8988T (cell line): Measurements from ENCODE around the gene SRGAP2C.
"Not testable (repeated sequence)": the region's sequence is repeated elsewhere in the genome, so short reads cannot be mapped to it uniquely, and the experiment has no call there.

ENCODE experiments used
- DNase-seq: peaks from one replicate; pipeline ENCODE4 v3.0.0; 2011

Gene SRGAP2C

DNA sequence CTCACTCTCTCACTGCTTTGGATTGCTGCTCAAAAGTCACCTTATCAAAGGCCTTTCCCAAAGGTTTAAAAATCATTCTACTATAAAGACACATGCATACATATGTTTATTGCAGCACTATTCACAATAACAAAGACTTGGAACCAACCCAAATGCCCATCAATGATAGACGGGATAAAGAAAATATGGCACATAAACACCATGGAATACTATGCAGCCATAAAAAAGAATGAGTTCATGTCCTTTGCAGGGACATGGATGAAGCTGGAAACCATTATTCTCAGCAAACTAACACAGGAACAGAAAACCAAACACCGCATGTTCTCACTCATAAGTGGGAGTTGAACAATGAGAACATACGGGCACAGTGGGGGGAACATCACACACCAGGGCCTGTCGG, 45.9 kb downstream of the SRGAP2C start:
- not testable (repeated sequence) for DNase-seq

DNA sequence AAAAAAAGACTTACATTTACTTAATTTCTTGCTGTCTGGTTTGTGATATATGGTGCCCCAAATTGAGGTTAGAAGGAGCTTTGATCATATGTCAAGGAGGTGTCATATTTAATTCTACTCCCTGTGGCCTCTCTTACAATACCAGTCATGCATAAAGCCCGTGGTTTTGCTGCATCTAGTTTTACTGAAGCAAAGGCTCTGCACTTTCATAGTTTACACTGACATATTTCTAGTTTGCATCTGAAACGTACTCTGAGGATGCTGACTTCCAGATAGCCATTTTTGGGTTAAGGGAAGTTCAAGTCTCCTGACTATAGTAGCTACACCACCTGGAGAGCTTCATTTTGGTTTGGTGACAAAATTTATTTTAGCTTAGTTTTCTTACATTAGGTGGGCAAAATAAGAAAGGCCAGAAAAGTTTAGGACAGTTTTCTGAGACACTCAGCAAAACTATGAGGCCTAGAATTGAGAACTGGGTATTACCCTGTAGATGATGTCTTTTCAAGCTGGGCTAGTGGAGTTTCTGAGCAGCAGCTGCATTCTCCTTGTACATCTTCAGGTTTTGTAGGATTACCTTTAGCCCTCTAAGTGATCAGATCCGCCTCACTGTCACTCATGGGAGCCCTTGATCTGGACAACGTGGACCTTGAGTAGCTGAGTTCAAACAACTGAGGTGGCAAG, 47.8 kb downstream of the SRGAP2C start:
- DNase-seq = not testable (repeated sequence)

DNA sequence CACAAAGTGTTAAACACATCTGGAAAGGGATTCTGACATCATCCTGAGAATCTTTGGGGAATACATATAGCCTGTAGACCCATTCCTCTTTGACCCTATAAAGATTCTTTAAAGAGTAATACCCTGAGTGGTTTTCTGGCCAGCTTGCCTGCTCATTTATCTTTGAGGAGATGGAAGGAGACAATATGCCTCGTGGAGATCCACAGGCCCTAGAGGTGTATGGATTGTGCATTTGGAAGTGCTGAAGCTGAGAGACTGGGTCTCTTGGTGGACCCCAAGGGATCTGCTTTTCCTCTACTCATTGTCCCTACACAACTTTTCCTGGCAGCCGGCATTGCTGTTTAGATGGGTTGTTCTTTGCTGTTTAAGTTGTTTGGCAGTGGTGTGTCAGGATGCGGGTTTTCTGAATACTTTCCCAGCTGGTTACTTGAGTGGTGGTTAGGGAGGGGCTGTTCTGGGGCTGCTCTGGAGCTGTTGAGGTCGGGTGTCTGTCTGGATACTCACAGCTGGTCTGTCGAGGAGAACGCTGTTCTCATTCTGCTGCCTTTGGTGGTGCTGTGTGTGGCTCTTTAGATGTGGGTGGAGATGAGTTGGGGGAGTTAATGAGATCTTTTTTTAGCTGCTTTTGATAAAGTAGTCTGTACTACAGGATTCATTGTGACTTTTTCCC, 49.5 kb downstream of the SRGAP2C start:
- not testable (repeated sequence) for DNase-seq

DNA sequence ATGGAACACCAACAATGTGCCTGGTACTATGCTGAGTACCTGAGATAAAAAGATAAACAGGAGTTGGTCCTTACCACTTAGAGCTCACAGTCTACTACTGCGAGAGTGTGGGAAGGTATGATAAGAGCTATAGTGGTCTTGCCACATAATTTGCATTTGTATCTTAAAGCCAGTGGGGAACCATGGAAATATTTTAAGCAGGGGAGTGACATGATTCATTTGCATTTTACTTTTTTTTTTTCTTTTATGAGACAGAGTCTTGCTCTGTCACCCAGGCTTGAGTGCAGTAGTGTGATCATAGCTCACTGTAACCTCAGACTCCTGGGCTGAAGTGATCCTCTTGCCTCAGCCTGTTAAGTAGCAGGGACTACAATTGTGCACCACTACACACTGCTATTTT, 53.6 kb downstream of the SRGAP2C start:
- DNase-seq = not testable (repeated sequence)

DNA sequence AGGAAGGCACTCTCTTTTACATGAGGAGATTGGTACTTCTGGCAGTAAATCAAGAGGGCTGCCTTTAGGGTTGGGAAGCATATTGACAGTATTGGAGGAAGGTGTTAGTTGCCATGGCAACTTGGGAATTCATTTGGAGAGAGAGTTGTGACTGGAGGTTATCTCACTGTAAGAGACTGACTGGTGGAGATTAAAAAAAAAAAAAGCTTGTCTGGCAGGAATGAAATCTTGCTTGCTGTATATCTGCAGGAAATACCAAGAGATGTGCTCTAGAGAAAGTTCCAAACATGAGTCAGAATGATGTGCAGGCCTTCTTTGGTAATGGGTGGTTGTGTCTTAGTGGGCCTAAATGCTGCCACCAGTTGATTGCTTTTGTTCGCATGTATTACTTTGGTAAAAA, 59.1 kb downstream of the SRGAP2C start:
- not testable (repeated sequence) for DNase-seq

DNA sequence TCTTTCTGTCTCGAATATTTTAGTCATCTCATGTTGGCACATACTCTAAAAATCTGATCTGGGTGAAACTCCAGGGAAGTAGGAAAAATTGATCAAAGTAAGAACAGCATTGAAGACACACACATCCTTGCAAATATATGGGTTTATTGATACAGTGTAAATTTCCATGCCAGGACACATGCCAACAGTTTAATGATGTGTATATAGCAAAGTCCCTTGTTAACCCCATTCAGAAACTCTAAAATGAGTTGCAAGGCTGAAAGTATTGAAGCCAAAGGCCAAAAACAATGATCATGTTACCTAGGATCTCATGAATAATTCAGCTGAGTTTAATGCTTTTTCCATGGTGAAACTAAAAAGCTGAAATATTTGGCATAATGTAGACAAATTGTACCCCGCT, 61.6 kb downstream of the SRGAP2C start:
- not testable (repeated sequence) for DNase-seq

DNA sequence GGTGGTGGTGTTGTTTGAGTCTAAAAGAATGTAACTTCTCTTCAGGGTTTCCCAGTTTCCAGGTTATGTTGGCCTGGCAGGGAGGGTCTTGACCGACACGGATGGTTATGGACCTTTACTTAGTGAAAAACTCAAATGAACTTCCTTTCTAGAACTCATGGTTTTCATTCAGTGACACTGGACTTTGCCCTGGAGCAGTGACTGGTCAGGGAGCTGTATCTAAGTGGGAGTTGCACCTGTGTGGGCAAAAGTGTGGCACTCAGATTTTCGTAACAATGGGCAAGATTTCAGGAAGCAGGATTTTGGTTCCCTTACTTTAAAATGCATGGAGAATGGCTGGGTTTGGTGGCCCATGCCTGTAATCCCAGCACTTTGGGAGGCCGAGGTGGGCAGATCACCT, 67.9 kb downstream of the SRGAP2C start:
- not testable (repeated sequence) for DNase-seq

DNA sequence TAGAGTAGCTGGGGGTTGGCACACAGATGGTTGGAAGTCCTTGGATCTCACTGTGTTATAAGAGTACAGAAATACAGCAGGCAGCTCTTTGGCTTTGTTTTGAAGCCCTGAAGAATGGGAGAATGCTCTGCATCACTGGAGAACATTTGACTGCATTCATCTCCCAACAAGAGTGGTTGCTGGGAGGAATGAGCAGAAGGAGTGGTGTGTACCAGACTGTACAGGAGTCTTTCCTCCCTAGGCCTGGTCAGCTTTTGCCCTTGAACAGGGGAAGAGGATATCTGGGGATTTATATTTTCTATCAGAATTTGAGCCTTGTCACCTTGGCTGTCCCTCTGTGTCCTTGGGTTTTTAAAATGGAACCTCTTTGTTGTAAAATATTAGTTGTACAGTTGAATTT, 69.8 kb downstream of the SRGAP2C start:
- not testable (repeated sequence) for DNase-seq

DNA sequence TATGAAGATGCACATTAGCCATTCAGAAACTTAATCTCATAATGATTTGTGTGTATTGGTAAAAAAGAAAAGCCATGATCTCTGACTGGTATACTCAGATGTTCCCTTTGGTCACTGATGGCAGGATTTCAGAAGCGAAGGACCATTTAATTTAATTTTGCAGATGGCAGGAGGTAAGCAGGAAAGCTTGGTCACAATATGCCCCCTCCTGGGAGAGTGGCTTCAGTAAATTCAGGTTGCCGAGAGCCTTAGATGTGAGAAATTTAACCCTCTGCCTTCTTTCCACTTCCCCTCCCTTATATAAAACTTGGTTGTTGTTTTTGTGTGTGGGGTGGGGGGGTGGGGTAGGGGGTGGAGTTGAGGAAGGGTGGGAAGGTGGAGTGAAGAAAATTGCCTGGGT, 72.9 kb downstream of the SRGAP2C start:
- DNase-seq = not testable (repeated sequence)

DNA sequence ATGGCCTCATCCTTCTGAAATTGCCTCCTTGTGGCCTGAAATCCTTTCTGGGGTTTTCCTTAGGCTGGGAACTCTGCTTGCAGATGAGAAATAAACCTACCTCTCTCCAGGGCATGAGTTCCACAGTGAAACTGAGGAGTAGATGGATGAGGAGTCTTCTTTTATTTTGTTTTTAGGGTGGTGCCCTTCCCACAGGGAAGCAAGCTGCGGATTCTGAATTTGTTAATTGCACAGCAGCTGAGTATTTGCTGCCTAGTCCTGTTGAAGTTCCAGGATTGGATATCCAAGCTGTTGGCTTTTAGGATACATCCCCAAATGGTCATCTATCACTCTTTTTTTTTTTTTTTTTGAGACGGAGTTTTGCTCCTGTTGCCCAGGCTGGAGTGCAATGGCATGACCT, 73.4 kb downstream of the SRGAP2C start:
- DNase-seq = not testable (repeated sequence)

DNA sequence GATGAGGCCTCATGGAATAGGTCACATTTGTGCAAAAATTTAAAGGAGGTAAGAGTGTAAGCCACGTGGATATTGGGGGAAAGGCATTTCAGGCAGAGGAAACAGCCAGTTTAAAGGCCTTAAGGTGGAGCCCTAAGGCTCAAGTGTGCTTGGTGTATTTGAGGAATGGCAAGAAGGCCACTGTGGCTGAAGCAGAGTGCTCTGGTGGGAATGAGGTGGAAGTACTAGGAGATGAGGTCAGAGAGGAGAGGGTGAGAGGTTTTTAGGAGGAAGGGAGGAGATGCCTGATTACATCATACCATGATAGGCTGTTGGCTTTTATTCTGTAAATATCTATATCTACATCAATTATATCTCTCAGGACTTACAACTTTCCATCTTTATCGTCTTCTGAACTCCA, 75.4 kb downstream of the SRGAP2C start:
- not testable (repeated sequence) for DNase-seq

DNA sequence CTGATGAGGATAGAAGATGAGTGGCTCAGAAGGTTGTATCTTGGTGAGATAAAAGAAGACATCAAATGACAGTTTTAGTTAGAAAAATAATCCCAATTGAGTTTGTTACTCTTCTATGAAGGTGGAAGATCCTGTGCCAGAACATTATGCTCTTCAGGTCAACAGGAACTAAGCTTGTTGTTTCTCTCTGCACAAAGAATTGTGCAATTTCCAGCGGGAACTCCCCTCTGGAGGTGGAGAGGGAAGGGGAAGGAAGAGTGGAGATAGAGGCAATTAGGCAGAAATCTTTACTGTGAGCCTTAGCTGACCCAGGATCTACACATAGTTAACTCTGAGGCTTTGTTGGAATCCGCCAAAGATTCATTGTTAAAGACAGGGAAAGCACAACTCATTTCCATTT, 77.4 kb downstream of the SRGAP2C start:
- DNase-seq = not testable (repeated sequence)

DNA sequence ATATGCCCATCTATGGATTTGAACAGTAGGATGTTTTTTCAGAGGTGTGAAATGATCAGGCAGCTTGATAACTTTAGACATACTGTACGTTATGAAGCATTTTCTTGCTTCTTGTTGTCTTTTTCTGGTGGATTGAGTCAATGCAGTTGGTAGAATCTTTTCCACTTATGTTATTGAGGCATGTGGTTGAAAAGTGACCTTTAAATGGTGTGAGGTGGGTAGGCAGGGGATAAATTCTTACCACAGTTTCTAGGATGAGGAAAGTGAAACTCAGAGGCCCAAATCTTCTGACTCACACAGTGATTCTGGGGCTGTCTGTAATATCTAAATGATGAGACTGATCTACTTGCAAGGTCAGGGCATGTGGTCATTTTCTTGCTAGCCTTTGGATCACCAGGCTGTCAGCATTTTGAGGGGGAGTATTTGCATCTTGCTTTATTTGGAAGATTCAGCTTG, 79.0 kb downstream of the SRGAP2C start:
- not testable (repeated sequence) for DNase-seq

DNA sequence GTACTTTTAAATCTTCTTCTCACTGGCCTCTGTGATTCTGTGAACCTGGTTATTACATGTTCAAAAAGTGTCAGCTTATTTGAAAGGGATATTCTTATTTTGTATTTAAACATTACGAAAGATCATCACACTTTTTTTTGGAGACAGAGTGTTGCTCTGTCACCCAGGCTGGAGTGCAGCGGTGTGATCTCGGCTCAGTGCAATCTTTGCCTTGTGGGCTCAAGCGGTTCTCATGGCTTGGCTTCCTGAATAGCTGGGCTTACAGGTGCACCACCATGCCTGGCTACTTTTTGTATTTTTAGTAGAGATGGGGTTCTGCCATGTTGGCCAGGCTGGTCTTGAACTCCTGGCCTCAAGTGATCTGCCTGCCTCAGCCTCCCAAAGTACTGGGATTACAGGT, 82.3 kb downstream of the SRGAP2C start:
- DNase-seq = not testable (repeated sequence)

DNA sequence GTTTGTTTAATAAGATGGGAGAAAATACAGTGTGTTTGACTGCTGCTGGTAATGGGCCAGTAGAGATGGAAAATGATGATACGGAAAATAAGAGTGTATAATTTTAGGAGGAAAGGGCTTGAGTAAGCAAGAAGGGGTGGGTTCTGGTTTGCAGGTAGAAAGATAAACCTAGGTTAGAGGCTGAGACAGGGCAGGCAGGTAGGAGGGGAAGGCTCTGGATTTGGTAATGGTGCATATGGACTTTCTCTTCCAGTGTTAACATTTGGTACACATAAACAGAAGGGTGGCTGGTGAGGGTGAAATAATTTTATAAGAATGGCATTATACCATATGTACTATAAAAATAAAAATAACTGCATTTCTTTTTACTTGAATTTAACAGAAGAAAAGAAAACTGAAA, 84.5 kb downstream of the SRGAP2C start:
- DNase-seq = not testable (repeated sequence)

DNA sequence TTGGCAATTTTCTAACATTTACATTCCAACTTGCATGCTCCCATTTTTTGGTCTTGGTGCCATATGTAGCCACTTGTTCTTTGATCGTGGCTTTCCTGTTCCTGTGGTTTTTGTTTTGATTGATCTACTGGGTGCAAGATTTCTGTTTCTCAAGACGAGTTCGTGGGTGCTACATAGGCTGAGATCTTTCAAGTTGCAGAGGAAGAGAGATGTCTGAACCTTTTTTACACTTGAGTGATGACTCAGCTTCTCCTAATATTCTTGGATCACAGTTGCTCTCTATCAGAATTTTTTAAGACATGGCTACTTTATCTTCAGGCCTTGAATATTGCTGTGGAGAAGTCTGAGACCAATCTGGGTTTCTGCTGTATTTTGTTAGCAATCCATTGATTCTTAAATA, 85.2 kb downstream of the SRGAP2C start:
- not testable (repeated sequence) for DNase-seq

DNA sequence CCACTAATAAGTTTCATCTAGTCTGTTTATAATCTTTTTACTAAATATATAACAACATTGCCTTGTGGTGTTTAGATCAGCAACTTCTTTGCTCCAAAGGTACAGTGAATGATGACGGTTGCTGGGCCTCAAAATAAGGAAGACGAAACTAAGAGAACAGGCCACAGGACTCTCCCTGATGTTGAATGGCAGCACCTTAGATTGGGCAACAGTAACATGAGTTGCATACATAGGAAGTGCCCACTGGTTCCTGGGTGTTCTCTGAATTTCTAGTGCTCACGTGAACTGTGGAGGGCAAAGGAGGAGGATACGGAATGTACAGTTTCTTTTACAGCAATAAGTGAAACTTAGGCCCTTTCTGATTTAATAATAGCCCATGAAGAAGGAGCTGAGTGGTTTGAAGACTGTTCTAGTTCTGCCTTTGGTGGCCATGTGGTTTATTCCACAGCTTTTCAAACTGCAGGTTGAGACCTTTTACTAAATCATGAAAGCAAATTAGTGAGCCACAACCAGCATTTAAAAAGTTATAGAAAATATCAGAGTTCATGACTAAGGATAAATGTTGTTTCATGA, 86.5 kb downstream of the SRGAP2C start:
- DNase-seq = not testable (repeated sequence)

DNA sequence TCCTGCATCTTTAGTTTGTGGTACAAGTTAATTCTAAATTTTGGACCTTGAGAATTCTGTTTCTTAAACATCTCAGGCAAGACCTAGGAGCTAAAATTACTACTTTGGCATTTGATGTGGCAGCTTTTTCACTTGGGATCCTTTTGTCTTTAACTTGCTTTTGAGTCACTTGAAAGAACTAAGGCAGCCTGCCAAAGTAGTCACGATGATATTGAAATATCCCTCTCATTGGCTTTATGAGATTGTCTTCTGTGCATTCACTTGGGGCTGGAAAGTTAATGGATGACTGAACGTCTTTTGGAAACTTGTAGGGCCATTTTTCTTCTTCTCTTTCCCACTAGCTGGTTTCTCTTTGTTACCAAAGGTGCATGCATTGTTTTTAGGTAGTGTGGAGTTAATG, 90.7 kb downstream of the SRGAP2C start:
- DNase-seq = not testable (repeated sequence)

DNA sequence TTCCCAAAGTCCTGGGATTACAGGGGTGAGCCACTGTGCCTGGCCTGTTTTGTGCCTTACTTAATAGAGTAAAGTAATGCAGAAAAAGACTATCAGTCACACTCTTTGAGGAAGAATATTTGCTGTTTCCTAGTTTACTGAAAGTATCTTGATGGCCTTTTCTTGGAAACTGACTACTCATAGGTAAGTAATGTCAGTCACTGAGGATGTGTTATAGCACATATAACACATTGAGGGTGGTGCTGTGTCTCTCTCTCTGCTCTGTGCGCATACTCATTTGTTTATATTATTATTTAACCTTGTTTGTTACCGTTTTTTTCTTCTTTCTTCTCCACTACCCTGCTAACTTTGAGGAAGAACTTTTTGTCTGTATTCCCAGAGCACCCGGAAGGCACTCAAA, 93.4 kb downstream of the SRGAP2C start:
- DNase-seq = not testable (repeated sequence)

DNA sequence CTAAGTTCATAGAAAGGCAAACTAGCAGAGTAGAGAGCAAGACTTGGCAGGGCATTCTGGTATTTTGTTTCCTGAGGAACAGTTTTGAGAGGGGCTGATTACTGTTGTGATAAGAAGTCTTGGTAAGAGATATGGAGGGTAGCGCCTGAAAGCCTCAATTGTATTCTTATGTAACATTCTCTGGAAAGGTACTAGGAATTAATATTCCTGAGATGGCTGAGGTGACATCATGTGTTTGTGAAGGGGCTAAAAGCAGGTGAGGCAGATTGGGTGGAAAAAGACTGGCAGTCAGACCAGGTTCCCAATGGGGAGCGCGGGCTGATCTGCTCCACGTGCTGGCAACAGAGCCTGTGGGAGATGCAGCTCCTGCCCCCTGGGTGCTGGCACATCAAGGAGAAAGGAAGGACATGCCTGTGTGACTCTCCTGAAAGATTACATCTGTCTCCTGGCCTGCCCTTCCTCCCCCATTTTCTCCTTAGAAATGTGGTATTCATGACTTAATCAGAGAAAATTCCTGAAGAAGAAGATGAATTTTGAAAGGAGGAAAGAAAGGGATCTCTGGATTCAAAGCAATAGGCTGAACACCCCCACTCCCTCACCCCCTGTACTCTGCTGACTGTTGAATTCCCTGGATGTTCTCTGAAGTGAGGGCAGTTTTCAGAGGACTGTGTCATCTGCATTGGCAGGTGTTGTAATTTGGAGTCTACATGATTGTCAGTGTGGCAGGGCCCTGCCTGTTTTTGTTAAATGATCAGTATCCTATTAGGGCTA, 94.2 kb downstream of the SRGAP2C start:
- not testable (repeated sequence) for DNase-seq

DNA sequence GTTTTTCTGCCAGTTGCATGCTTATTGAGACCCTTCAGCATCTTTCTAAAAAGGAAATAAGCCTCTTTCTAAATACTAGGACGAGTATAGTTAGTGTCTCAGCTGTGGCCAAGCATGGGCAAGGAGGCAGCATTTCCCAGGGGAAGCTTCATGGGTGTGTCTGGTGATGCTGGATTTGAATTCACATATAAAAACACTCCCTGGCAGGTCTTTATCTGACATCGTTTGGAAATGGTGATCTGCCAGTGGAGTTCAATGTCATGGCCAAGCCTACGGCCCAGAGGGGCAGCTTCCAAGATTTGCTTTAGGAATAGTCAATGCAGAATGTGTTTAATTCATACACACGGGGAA, 94.7 kb downstream of the SRGAP2C start:
- not testable (repeated sequence) for DNase-seq

DNA sequence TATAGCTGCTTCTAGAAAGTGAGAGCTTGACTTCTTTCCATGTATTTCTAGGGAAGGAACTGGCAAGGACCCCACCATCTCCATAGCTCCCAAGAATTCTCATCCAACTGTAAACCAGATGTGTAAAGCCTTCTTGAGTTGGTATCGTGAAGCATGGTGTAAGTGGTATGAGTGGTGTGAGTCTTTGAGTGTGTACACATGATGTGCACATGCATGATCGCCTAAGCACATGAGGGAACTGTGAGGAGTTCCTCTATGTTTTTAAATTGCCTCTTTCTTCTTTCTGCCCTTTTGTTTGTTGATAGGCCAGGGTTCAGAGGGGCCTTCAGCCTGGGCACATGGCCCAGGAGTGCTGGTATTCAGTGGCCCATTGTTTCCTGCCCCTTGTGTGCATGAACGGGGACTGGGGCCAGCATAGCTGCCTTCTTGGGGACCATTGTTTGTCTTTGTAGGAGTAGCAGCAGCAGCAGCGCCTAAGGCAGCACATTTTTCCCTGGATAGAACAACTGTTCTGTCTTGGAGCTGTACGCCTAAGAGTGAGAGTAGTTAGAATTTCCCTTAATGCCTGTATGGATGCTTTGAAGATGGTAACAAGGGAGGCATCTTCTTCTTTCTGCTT, 96.0 kb downstream of the SRGAP2C start:
- not testable (repeated sequence) for DNase-seq

DNA sequence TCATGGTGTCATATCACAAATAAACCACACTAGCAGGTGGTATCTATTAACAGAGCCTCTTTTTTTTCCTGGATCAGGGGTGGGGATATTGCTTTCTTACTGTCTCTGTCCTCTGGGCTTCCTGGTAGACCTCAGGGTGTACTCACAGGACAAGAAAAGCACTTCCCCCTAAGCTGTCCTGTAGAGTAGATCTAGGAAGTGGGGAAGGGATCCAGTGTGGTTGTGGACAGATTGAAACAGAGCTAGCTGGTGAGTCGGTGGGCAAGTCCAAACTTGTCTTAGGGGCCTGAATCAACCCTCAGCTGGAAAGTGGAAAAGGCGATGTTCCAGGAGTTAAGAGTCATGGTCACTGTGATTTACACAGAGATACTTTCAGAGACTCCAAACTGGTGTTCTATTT, 96.7 kb downstream of the SRGAP2C start:
- not testable (repeated sequence) for DNase-seq
